SU-DHL-6 (cell line): ENCODE results near the gene SUCNR1.

Experiments
- H2AFZ ChIP-seq: fragments of 200-600 bp; sonication (generic); 2 replicates; pipeline ENCODE4 v1.6.1; 2014; ENCODE audit warnings: low read depth, mild to moderate bottlenecking, moderate library complexity, mixed read lengths, antibody characterized with exemption, low read length; ENCODE audit not compliant: severe bottlenecking
- H3F3A ChIP-seq: fragments of 200-600 bp; shearing (Covaris generic); 2 replicates; pipeline ENCODE4 v1.6.0; 2016; ENCODE audit warnings: antibody characterized with exemption, mild to moderate bottlenecking; ENCODE audit not compliant: insufficient read depth
- H3K27ac ChIP-seq: fragments of 200-600 bp; sonication (generic); 2 replicates; pipeline ENCODE4 v1.5.1; 2016; ENCODE audit warnings: low read depth, mild to moderate bottlenecking, low read length, moderate library complexity, mixed read lengths
- H3K27me3 ChIP-seq: fragments of 200-600 bp; sonication (generic), shearing (Covaris generic); 2 replicates; pipeline ENCODE4 v1.6.0; 2014; ENCODE audit warnings: mild to moderate bottlenecking, low read length
- H3K36me3 ChIP-seq: fragments of 200-600 bp; sonication (generic); 2 replicates; pipeline ENCODE4 v1.6.1; 2014; ENCODE audit warnings: mild to moderate bottlenecking, low read length, mixed read lengths
- H3K4me2 ChIP-seq: fragments of 300-600, 200-600 bp; shearing (Covaris generic), sonication (generic); 2 replicates; pipeline ENCODE4 v1.6.0; 2014; ENCODE audit warnings: low read length, low read depth, mild to moderate bottlenecking; ENCODE audit not compliant: poor library complexity, severe bottlenecking
- H3K4me3 ChIP-seq: fragments of 200-600 bp; sonication (generic); 2 replicates; pipeline ENCODE4 v1.5.1; 2014; ENCODE audit warnings: antibody characterized with exemption, low read length, mild to moderate bottlenecking, mixed read lengths; ENCODE audit not compliant: insufficient read depth, poor library complexity, severe bottlenecking
- H3K79me2 ChIP-seq: fragments of 200-600 bp; sonication (generic); 2 replicates; pipeline ENCODE4 v1.6.1; 2014; ENCODE audit warnings: mild to moderate bottlenecking, low read length, moderate library complexity; ENCODE audit not compliant: insufficient read depth
- H3K9ac ChIP-seq: fragments of 200-600 bp; sonication (generic); 2 replicates; pipeline ENCODE4 v1.7.0; 2014; ENCODE audit warnings: mild to moderate bottlenecking, low read length
- H3K9me2 ChIP-seq: fragments of 200-600 bp; sonication (generic); replicated peaks from 2 replicates; pipeline ENCODE4 v1.6.1; 2014; ENCODE audit warnings: low read length; ENCODE audit not compliant: insufficient read depth
- H3K9me3 ChIP-seq: fragments of 200-600 bp; sonication (generic); 2 replicates; pipeline ENCODE4 v1.6.1; 2014; ENCODE audit warnings: low read length, mixed read lengths; ENCODE audit not compliant: insufficient read depth
- H4K20me1 ChIP-seq: fragments of 200-600 bp; sonication (generic); 2 replicates; pipeline ENCODE4 v1.6.1; 2014; ENCODE audit warnings: low read depth, mild to moderate bottlenecking, antibody characterized with exemption, low read length, moderate library complexity, mixed read lengths
- EZH2phosphoT487 ChIP-seq: fragments of 200-600 bp; sonication (generic), shearing (Covaris generic); conservative IDR thresholded peaks from 2 replicates; pipeline ENCODE4 v1.6.1; 2018; ENCODE audit warnings: mild to moderate bottlenecking, antibody characterized with exemption, low read length, moderate library complexity, mixed read lengths
- TF ChIP-seq, protein P1 (sequence below): fragments of 200-600 bp; sonication (generic); IDR thresholded peaks from one replicate; pipeline ENCODE4 v1.5.1; 2017; ENCODE audit warnings: antibody characterized with exemption, mild to moderate bottlenecking, low read length, moderate library complexity; ENCODE audit not compliant: insufficient read depth, poor library complexity, severe bottlenecking

SUCNR1 gene

GRCh38 chr3:151863611-151864010 is 9.8 kb upstream of the SUCNR1 start:
- no peaks in the 10 kb centered on the region for H3F3A ChIP-seq
- H3K4me3 ChIP-seq = no peak overlapping the region
- H3K79me2 ChIP-seq = no peaks in the 10 kb centered on the region
- H3K4me2 ChIP-seq = no peak overlapping the region
- no peaks in the 10 kb centered on the region for H3K36me3 ChIP-seq
- H3K9ac ChIP-seq = no peak overlapping the region
- no peaks in the 10 kb centered on the region for H3K27me3 ChIP-seq
- no peak overlapping the region for H3K27ac ChIP-seq
- TF ChIP-seq, protein P1, sequence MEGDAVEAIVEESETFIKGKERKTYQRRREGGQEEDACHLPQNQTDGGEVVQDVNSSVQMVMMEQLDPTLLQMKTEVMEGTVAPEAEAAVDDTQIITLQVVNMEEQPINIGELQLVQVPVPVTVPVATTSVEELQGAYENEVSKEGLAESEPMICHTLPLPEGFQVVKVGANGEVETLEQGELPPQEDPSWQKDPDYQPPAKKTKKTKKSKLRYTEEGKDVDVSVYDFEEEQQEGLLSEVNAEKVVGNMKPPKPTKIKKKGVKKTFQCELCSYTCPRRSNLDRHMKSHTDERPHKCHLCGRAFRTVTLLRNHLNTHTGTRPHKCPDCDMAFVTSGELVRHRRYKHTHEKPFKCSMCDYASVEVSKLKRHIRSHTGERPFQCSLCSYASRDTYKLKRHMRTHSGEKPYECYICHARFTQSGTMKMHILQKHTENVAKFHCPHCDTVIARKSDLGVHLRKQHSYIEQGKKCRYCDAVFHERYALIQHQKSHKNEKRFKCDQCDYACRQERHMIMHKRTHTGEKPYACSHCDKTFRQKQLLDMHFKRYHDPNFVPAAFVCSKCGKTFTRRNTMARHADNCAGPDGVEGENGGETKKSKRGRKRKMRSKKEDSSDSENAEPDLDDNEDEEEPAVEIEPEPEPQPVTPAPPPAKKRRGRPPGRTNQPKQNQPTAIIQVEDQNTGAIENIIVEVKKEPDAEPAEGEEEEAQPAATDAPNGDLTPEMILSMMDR = no peak
- TF ChIP-seq EZH2phosphoT487 = no peak
- no peak overlapping the region for H2AFZ ChIP-seq
- no peaks in the 10 kb centered on the region for H4K20me1 ChIP-seq
- no peaks in the 10 kb centered on the region for H3K9me2 ChIP-seq
- H3K9me3 ChIP-seq = no peaks in the 10 kb centered on the region

DNA sequence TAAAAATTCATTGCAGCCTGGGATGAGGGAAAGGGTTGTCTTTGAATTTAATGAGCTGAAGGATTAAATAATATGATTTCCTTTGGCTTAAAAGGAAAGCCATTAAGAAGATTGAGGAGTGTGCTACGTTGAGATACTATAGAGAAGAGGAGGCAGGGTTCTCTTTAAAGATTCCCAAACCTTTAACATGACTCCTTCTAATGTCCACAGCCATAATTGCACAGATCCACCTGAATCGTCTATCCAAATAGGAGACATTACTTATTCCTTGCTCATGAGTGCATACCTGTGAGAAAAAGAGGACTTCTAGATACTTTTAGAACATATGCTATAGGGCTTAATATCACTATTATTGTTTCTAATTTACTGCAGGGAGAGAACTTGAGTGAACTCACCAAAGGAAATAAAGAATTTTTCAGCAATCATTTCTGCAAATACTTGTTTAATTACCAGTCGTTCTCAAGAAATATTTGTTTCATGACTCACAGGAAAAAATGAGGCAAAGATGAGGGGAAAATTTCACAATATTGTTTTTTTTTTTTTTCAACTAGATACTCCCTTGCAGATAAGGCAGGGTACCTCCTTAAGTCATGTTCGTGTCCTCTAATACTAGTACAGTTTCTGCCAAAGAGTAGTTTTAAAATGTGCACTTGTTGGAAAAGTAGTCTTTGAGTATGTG is 8.9 kb upstream of the SUCNR1 start:
- H3K9me2 ChIP-seq = no peaks in the 10 kb centered on the region
- TF ChIP-seq, protein P1 = no peak
- no peak for TF ChIP-seq EZH2phosphoT487
- H3K4me2 ChIP-seq = no peak overlapping the region
- no peaks in the 10 kb centered on the region for H3K27me3 ChIP-seq
- no peaks in the 10 kb centered on the region for H3K36me3 ChIP-seq
- no peaks in the 10 kb centered on the region for H4K20me1 ChIP-seq
- no peak overlapping the region for H3K9ac ChIP-seq
- H3K27ac ChIP-seq = no peak overlapping the region
- no peaks in the 10 kb centered on the region for H3K79me2 ChIP-seq
- no peak overlapping the region for H2AFZ ChIP-seq
- H3K9me3 ChIP-seq = no peaks in the 10 kb centered on the region
- H3F3A ChIP-seq = no peaks in the 10 kb centered on the region
- H3K4me3 ChIP-seq = no peak overlapping the region

DNA sequence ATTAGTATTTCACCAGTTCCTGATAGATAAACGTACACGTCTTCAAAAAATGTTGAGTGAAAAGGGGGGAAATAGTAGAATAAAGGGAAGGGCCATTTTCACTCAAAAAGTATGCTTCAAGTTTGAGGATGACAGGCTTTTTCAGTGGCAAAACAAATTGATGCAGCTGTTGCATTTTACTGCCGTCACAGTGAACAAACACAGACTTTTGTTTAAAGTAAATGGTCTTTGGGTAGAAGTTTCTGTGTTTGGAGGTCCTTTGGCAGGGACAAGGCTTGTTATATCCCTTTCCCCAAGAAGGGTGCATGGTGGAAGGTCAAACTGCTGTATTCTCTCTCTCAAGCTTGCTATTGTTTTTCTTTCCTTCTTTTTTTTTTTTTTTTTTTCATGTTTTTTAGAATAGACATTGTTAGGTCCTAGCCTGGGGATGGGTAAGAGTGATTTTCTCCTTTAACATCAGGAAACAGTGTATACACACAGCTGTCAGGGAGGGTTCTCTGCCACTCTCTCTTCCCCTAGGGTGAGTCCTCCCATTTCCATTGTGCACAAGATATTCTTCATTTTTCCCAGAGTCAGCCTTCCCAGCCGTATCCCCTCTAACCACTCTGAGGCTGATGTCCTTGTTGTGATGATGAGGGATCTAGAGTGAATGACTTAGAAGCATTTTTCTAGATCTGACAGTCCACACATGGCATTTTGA is 6.6 kb upstream of the SUCNR1 start:
- TF ChIP-seq EZH2phosphoT487 = no peak
- TF ChIP-seq, protein P1 = no peak
- Histone ChIP-seq H2AFZ (no peak overlapping the region), H3K27ac (no peak overlapping the region), H3K9me3 (no peaks in the 10 kb centered on the region), H3K4me2 (no peak overlapping the region), H3K9me2 (no peaks in the 10 kb centered on the region), H3K9ac (no peak overlapping the region), H3K36me3 (no peaks in the 10 kb centered on the region), H3K79me2 (no peaks in the 10 kb centered on the region), H4K20me1 (no peaks in the 10 kb centered on the region), H3K27me3 (no peaks in the 10 kb centered on the region), H3F3A (no peaks in the 10 kb centered on the region), H3K4me3 (no peak overlapping the region)
